ENCODE data around the gene ADAM19. TPM values are rescaled to one million over a fixed set of nuclear protein-coding genes. Genes with fewer than 3 reads are reported as not detected.

The ADAM19 gene
- polyA plus RNA-seq, 1 donor from 2014 or later = 9.9 TPM

GRCh38 chr5:157504053-157504452 lies 71.5 kb downstream of the ADAM19 start:
- Histone ChIP-seq H4K20me1 (ENCODE audit: insufficient read depth) (no peaks in the 10 kb centered on the region), H3K9me3 (ENCODE audit: low read length) (no peaks in the 10 kb centered on the region), H2AFZ (ENCODE audit: low read depth, low read length) (no peak overlapping the region), H3K4me3 (ENCODE audit: low read length) (no peak overlapping the region), H3K27me3 (ENCODE audit: insufficient read depth, low read depth, low read length) (no peaks in the 10 kb centered on the region), H3K27ac (ENCODE audit: low read length) (no peak overlapping the region), H3K36me3 (ENCODE audit: insufficient read depth, low read length) (peaks cover 17% of the 10 kb centered on the region), H3K4me2 (ENCODE audit: low read length) (no peak overlapping the region), H3K79me2 (replicated peaks; ENCODE audit: insufficient read depth, low read length) (no peaks in the 10 kb centered on the region), H3K9ac (ENCODE audit: low read length) (no peak overlapping the region), H3K9me2 (ENCODE audit: insufficient read depth, low read length) (no peaks in the 10 kb centered on the region), H3F3A (ENCODE audit: insufficient read depth, low read length, poor library complexity, severe bottlenecking) (no peaks in the 10 kb centered on the region)
- TF ChIP-seq RAD21 (conservative IDR thresholded peaks at IDR 0.05) (no peak), REST (IDR thresholded peaks at IDR 0.05; ENCODE audit: borderline replicate concordance) (no peak), POLR2AphosphoS5 (IDR thresholded peaks at IDR 0.05) (no peak), EZH2 (IDR thresholded peaks at IDR 0.05; ENCODE audit: borderline replicate concordance, insufficient read depth, low read length, poor library complexity, severe bottlenecking) (no peak), MXI1 (conservative IDR thresholded peaks at IDR 0.05; ENCODE audit: poor library complexity, severe bottlenecking) (no peak), SMC3 (conservative IDR thresholded peaks at IDR 0.05; ENCODE audit: poor library complexity) (no peak), CTCF (IDR thresholded peaks at IDR 0.05; ENCODE audit: poor library complexity, severe bottlenecking) (no peak), EP300 (conservative IDR thresholded peaks at IDR 0.05; ENCODE audit: poor library complexity, severe bottlenecking) (no peak), TAF1 (IDR thresholded peaks at IDR 0.05; ENCODE audit: low read depth) (no peak)

- TF ChIP-seq SMC3 (conservative IDR thresholded peaks at IDR 0.05; ENCODE audit: poor library complexity) = no peak
- no peak for TF ChIP-seq TAF1 (IDR thresholded peaks at IDR 0.05; ENCODE audit: low read depth)
- no peak for TF ChIP-seq CTCF (IDR thresholded peaks at IDR 0.05; ENCODE audit: poor library complexity, severe bottlenecking)
- TF ChIP-seq REST (IDR thresholded peaks at IDR 0.05; ENCODE audit: borderline replicate concordance) = no peak
- TF ChIP-seq MXI1 (conservative IDR thresholded peaks at IDR 0.05; ENCODE audit: poor library complexity, severe bottlenecking) = no peak
- TF ChIP-seq EZH2 (IDR thresholded peaks at IDR 0.05; ENCODE audit: borderline replicate concordance, insufficient read depth, low read length, poor library complexity, severe bottlenecking) = no peak
- no peak for TF ChIP-seq RAD21 (conservative IDR thresholded peaks at IDR 0.05)
- no peak for TF ChIP-seq EP300 (conservative IDR thresholded peaks at IDR 0.05; ENCODE audit: poor library complexity, severe bottlenecking)
- no peak for TF ChIP-seq POLR2AphosphoS5 (IDR thresholded peaks at IDR 0.05)
- no peaks in the 10 kb centered on the region for H3K9me2 ChIP-seq (ENCODE audit: insufficient read depth, low read length)
- H3K36me3 ChIP-seq (ENCODE audit: insufficient read depth, low read length) = peaks cover 17% of the 10 kb centered on the region
- no peak overlapping the region for H3K9ac ChIP-seq (ENCODE audit: low read length)
- no peaks in the 10 kb centered on the region for H3K79me2 ChIP-seq (replicated peaks; ENCODE audit: insufficient read depth, low read length)
- no peaks in the 10 kb centered on the region for H3K27me3 ChIP-seq (ENCODE audit: insufficient read depth, low read depth, low read length)
- no peak overlapping the region for H3K4me2 ChIP-seq (ENCODE audit: low read length)
- no peaks in the 10 kb centered on the region for H3F3A ChIP-seq (ENCODE audit: insufficient read depth, low read length, poor library complexity, severe bottlenecking)
- no peak overlapping the region for H2AFZ ChIP-seq (ENCODE audit: low read depth, low read length)
- no peaks in the 10 kb centered on the region for H4K20me1 ChIP-seq (ENCODE audit: insufficient read depth)
- H3K4me3 ChIP-seq (ENCODE audit: low read length) = no peak overlapping the region
- no peak overlapping the region for H3K27ac ChIP-seq (ENCODE audit: low read length)
- no peaks in the 10 kb centered on the region for H3K9me3 ChIP-seq (ENCODE audit: low read length)
Measured at GRCh38 chr5:157502143-157502647, 73.4 kb downstream of the ADAM19 start.
